Measurements from ENCODE around the gene PIP5K1B.

GRCh38 chr9:68781928-68782327, 76.9 kb downstream of the PIP5K1B start:
- TF ChIP-seq POLR2A (IDR thresholded peaks at IDR 0.05) (no peak), CTCF (IDR thresholded peaks at IDR 0.05) (no peak)
